ENCODE results near the gene TMTC1. TPM values are rescaled to one million over a fixed set of nuclear protein-coding genes. Genes with fewer than 3 reads are reported as not detected.
A peak's percentile ranks its signal among the peaks of the same experiment; 100 is the strongest.

TMTC1 gene
- total RNA-seq, 1 experiment from 2014 or later, result not detected

GRCh38 chr12:29691161-29691854, 92.4 kb downstream of the TMTC1 start:
- in situ Hi-C loops (cut with HindIII; ENCODE audit: low sequenced_read_pairs), result no loop called here
- no peak for DNase-seq (ENCODE audit: low spot score)

DNA sequence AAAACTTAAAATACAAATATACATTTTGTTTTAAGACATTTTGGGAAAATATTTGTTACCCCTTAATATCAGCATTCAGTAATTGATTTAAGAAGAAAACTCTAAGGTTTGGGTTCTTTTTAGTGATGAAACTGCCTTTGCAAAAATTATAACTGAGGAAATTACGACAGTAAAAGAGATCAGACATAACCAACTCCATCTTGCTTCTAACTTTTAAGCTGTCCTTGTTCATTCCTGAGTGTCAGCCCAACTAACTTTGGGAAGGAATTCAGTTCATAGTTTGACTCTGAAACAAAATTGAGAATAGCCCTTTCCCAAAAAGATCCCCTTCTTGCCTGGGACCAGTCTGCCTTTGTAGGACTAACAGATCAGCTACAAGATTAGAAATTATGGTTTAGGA, 93.0 kb downstream of the TMTC1 start:
- no peak for DNase-seq (ENCODE audit: low spot score)
- in situ Hi-C loops (cut with HindIII; ENCODE audit: low sequenced_read_pairs), result no loop called here

DNA sequence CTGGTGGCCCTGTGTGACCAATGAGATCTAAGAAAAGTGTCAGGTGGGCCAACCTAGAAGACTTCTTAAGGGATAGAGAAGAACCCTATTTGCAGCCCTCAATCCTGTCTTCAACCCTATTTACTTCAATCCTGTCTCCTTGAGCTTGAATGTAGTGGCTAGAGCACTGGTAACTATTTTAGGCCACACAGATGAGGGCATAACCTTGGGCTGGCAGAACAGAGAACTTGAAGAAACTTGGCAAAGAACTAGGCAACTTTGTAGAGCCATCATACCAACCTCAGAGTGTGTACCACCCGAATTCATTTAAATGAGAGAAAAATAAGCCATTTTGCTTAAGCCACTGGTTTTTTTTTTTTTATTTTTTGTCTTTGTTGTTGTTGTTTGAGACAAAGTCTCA, 94.8 kb downstream of the TMTC1 start:
- in situ Hi-C loops (cut with HindIII; ENCODE audit: low sequenced_read_pairs), result no loop called here
- no peak for DNase-seq (ENCODE audit: low spot score)

DNA sequence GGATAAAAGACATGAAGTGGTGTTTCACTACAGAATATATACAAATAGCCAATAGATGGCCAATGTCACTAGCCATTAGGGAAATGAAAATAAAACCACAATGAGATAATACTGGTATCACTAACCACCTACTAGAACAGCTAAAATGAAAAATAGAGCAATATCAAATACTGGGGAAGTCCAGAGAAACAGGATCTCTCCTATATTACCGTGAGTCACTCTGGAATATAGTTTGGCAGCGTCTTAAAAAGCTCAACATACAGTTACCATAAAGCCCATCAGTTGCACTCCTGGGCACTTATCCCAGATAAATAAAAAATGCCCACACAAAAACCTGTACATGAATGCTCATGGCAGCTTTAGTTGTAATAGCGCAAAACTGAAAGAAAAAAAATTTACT, 101.7 kb downstream of the TMTC1 start:
- no peak for DNase-seq (ENCODE audit: low spot score)
- in situ Hi-C loops (cut with HindIII; ENCODE audit: low sequenced_read_pairs), result no loop called here

DNA sequence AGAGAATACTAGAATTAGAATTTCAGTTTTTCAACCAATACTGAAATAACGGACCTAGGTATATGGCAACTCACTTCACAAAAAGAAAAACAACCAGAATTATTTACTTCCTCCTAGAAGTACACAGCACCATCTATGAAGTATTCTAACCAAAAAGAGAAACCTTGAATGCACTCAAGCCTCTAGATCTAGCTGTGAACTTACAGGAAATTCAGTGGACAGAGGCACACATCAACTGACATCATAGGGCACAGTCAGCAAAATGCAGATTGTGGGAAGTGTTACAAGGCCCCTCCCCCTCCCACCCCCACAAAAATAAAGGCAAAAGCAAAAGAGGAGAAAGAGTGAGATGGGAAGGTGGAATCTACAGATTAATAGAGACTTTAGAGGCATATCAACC, 102.4 kb downstream of the TMTC1 start:
- in situ Hi-C loops (cut with HindIII; ENCODE audit: low sequenced_read_pairs), result no loop called here
- DNase-seq (ENCODE audit: low spot score), result no peak

- in situ Hi-C loops (cut with HindIII; ENCODE audit: low sequenced_read_pairs), result no loop called here
Measured at GRCh38 chr12:29676676-29677075, 107.1 kb downstream of the TMTC1 start.

GRCh38 chr12:29674463-29674862, 109.3 kb downstream of the TMTC1 start:
- in situ Hi-C loops (cut with HindIII; ENCODE audit: low sequenced_read_pairs), result no loop called here
- DNase-seq (ENCODE audit: low spot score), result no peak

More at GRCh38 chr12:29676676-29677075, 107.1 kb downstream of the TMTC1 start:
- DNase-seq (ENCODE audit: low spot score), result no peak

DNA sequence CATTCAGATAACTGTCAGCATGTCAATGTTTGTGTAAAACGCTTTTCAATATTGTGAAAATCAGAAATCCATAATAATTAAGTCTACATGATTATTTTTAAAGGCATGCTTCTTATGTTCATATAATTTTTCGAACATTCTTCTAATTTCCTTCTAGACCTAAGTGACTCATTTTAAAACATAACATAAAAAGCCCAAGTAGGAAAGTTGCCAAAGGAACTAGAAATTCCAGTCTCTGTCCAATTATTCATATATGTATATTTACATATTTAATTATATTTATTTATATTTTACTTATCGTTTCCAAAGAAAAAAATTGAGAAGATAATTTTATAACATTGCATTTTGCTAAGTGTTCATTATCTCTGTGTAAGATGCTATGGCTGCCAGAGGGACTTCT, 110.4 kb downstream of the TMTC1 start:
- in situ Hi-C loops (cut with HindIII; ENCODE audit: low sequenced_read_pairs), result no loop called here

DNA sequence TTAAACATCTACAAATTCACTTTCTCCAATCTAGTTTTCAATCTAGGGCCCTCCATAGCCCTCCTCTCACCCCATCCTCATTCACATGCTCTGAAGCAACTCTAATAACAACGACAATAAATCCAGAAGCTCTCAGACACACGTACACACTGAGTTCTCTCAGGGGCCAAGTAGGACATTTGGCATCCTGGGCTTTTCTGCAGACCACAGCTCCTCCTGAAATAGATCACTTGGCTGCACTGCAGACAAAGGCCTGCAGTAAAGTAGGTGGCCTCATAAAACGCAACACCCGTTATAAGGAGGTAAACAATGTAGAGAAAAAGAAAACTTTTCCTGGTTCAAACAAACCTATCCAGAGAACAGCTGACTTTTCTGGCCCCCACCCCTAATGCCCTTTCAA, 111.2 kb downstream of the TMTC1 start:
- no peak for DNase-seq (ENCODE audit: low spot score)

More for the DNA sequence above, 110.4 kb downstream of the TMTC1 start:
- no peak for DNase-seq (ENCODE audit: low spot score)

DNA sequence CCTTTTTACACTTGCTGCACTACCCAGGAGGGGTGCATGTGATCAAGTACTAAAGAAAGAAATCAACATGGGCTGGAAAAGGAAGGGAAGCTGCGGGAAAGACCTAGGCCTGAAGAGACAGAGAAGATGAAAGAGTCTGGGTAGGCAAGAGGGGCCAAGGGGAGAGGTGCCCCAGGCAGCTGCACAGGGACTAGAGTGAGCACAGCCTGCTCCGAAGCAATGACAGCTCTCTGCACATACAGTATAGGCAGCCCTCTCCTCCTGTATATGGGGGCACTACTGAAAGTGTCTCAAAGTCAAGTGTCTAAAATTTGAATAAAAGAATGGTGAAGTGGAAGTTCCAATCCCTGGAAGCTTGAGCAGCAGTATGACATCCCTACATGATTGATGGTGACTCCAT, 112.0 kb downstream of the TMTC1 start:
- in situ Hi-C loops (cut with HindIII; ENCODE audit: low sequenced_read_pairs), result no loop called here

More for the DNA sequence above, 111.2 kb downstream of the TMTC1 start:
- in situ Hi-C loops (cut with HindIII; ENCODE audit: low sequenced_read_pairs), result no loop called here

DNA sequence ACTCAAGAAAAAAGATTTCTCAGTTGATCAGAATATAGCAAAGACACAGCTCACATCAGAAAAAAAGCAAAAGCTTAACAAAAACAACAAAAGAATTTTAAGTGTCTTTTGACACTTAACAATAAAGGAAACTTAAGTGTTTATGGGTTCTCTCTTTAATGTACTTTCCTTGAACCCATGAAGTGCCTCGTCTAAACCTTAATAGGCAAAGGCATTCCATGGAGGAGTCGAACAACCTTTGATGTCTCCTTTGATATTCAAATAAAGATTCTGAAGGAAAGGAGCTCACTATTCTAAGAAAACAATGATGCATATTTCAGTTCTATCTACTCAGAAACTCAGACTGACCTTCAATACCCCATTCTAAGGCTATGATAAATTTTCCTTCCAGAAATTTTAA, 116.7 kb downstream of the TMTC1 start:
- in situ Hi-C loops (cut with HindIII; ENCODE audit: low sequenced_read_pairs), result no loop called here

More for the DNA sequence above, 112.0 kb downstream of the TMTC1 start:
- no peak for DNase-seq (ENCODE audit: low spot score)

GRCh38 chr12:29665107-29665506, 118.6 kb downstream of the TMTC1 start:
- in situ Hi-C loops (cut with HindIII; ENCODE audit: low sequenced_read_pairs), result no loop called here
- no peak for DNase-seq (ENCODE audit: low spot score)

More for the DNA sequence above, 116.7 kb downstream of the TMTC1 start:
- DNase-seq (ENCODE audit: low spot score), result no peak

- peak; percentile 3 for DNase-seq (ENCODE audit: low spot score)
- in situ Hi-C loops (cut with HindIII; ENCODE audit: low sequenced_read_pairs), result no loop called here
Measured at GRCh38 chr12:29662734-29663323, 120.9 kb downstream of the TMTC1 start.

DNA sequence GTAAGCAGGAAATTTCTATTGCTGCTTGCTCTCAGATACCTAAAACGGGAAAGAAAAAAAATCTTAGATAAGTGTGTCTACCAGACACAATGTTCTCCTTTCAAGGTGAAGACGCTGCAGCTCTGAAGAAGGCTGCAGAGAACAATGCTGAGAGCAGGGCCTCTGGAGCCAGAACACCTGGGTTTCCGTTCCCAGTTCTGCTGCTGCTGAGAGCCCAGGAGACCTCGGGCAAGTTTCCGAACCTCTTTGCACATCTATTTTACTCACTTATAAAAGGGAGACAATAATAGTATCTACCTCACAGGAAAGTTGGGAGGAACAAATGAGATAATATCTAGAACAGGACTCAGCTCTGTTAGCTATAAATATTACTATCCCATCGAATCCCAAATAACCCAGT, 122.9 kb downstream of the TMTC1 start:
- in situ Hi-C loops (cut with HindIII; ENCODE audit: low sequenced_read_pairs), result no loop called here
- DNase-seq (ENCODE audit: low spot score), result no peak

- no peak for DNase-seq (ENCODE audit: low spot score)
- in situ Hi-C loops (cut with HindIII; ENCODE audit: low sequenced_read_pairs), result no loop called here
Measured at GRCh38 chr12:29656762-29657538, 126.8 kb downstream of the TMTC1 start.

DNA sequence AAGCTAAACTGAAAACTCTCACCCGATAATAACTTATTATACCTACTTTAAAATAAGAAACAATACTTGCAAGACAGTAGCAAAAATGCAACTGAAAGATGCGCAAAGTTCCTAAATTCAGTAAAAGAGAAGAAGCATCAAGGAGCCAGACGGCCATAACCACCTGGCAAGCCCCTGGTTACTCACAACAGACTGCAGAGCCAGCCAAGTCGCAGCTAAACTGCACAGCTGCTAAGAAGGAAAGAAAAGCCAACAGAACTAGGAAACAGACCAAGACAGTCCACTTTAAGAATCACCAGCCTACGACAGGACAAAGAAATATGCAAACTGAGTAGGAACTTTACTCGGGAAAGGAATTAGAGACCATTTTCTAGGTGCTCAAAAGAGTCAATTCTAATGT, 127.9 kb downstream of the TMTC1 start:
- no peak for DNase-seq (ENCODE audit: low spot score)
- in situ Hi-C loops (cut with HindIII; ENCODE audit: low sequenced_read_pairs), result no loop called here

DNA sequence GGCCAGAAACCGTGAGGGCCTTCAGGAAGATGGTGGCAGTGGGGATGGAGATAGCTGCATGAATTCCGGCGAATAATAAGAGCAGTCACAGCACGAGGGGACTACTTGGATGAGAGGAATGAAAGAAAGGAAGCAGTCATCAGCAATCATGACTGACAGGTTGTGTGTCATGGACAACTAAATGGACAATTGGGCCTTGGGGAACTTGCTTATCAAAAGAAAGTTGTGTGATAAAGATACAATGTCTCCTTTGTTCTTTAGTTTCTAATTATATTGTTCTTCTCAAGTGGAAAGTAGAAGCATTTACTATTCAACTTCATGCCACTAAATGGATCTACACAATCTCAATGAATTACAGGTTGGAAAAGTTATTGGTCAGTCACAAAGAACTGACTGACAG, 130.5 kb downstream of the TMTC1 start:
- in situ Hi-C loops (cut with HindIII; ENCODE audit: low sequenced_read_pairs), result no loop called here

GRCh38 chr12:29650371-29650770, 133.4 kb downstream of the TMTC1 start:
- in situ Hi-C loops (cut with HindIII; ENCODE audit: low sequenced_read_pairs), result no loop called here
- DNase-seq (ENCODE audit: low spot score), result no peak

More for the DNA sequence above, 130.5 kb downstream of the TMTC1 start:
- no peak for DNase-seq (ENCODE audit: low spot score)

DNA sequence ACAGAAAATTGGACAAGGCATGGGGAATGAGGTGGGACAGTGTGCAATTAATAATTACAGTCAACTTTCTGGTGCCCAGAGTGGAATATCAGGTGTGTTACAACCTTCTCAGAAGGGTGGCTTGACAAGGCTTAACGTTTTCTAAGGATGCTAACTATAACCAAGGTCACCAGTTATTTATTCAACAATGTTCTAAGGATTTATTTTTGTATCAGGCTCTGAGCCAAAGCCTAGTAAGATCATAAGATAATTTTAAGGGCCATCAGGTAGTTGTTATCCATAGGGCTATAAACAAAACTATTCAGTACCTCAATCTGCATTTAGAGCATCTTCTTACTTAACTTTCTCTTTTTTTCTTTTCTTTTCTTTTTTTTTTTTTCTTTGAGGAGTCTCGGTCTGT, 134.0 kb downstream of the TMTC1 start:
- no peak for DNase-seq (ENCODE audit: low spot score)
- in situ Hi-C loops (cut with HindIII; ENCODE audit: low sequenced_read_pairs), result no loop called here

DNA sequence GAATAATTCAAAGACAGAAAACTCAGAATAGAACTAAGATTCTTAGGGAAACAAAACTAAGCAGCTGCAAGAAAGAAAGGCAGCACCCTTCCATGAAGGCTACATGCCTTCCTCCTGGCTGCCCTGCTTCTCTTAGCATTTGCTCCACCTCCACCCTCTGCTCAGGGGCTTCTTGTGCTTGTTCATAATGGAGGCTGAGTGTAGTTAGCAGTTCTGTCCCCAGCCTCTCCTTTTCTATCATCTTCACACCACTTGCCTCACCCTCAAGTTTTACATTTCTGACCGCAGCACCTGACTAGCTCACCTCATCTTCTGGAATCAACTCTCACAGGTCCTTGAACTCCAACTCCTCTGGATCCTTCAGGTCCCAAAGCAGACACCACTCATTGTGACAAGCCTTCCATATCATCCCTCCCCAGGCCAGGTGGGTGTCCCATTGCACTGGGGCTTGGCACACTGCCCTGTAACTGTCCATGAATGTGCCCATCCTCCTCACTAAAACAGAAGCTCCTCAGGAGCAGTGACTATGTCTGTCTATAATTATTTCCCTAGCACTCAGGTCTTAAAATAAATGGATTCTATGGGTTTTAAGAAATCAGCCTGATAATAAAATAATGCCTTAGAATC, 139.1 kb downstream of the TMTC1 start:
- in situ Hi-C loops (cut with HindIII; ENCODE audit: low sequenced_read_pairs), result no loop called here
- DNase-seq (ENCODE audit: low spot score), result no peak

All from G401 (cell line).